Right cardiac atrium (tissue), 5 donors: ENCODE results near the gene TEF. TPM values are rescaled to one million over a fixed set of nuclear protein-coding genes. Genes with fewer than 3 reads are reported as not detected.

ENCODE experiments used
- ATAC-seq, 2 donors: fragments of 200-7000 bp; cut with Tn5 transposase; one replicate each; pipeline versions ENCODE4 v1.8.0 to v1.9.1; 2020; ENCODE audit warnings: moderate library complexity in 2 of 2, mild to moderate bottlenecking in 1 of 2
- DNase-seq, 3 donors: peaks; one replicate each; pipeline ENCODE4 v3.0.0-alpha.2; 2020
- H3K27ac ChIP-seq: one replicate; pipeline ENCODE4 v1.5.1; 2013; ENCODE audit warnings: mild to moderate bottlenecking, low read length, control low read depth, moderate library complexity
- H3K27me3 ChIP-seq: one replicate; pipeline ENCODE4 v1.6.1; 2013; ENCODE audit not compliant: control insufficient read depth, insufficient read depth
- H3K4me1 ChIP-seq: one replicate; pipeline ENCODE4 v1.6.1; 2013; ENCODE audit warnings: low read length; ENCODE audit not compliant: control insufficient read depth, insufficient read depth
- H3K4me3 ChIP-seq: one replicate; pipeline ENCODE4 v1.5.1; 2013; ENCODE audit warnings: low read length, control low read depth
- H3K9me3 ChIP-seq: one replicate; pipeline ENCODE4 v1.6.1; 2013; ENCODE audit warnings: low read length; ENCODE audit not compliant: control insufficient read depth
- WGBS: extraction: QIAGEN DNeasy Blood & Tissue Kit; methylation state at CpG from one replicate; pipeline ENCODE4 v1.1.7; 2013; 5-methylcytosine and 5-hydroxymethylcytosine counted together
- intact Hi-C, 4 donors: fragments of 100-400 bp; cut with DNase I; formaldehyde crosslinking; loops; one replicate each; pipeline versions ENCODE4 v1.11.0 to v1.14.0; 2022 to 2023
- polyA plus RNA-seq: library from polyadenylated mRNA; stranded (reverse); fragments of 200-250 nt; gene quantifications from one replicate; pipeline ENCODE4 v1.2.3, GENCODE V29; 2013
- total RNA-seq, 4 donors: library from RNA; stranded (reverse); fragmentation: NEBNext Ultra II Directional; extraction: Animal tissue kit (Norgen Biotek cat#: 25700); gene quantifications; one replicate each; pipeline ENCODE4 v1.2.1, GENCODE V29; 2021
- donor health status: healthy with polysubstance abuse.
- donor health status: DM: no; HTN: yes; CAD: no.
- donor health status: DM: no; HTN: no; CAD: no.
- donor health status: DM: no; HTN: yes; CAD: no; lungs with severe emphysema.
- donor health status: DM: yes; HTN: yes; CAD: no.

The TEF gene
- total and polyA plus RNA-seq, 5 donors, result 12.4 to 27.5 (median 22.1) TPM

DNA sequence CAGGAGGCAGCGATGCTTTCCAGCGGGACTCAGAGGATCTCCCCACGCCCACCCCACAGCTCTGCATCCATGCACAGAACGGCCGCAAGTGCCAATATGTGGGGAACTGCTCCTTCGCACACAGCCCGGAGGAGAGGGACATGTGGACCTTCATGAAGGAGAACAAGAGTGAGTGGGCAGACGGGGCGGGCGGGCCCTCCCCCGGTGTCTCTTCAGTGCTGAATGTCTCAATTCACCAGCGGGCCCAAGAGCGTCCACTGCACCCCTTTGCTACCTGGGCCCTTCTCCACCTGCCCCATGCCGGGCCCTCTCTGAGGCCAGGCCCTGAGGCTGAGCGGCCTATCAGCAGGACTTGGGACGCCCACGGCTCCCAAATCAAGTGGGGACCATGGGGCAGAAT lies 25.8 kb upstream of the TEF start:
- Histone ChIP-seq H3K27ac (no peak overlapping the region), H3K9me3 (no peaks in the 10 kb centered on the region), H3K27me3 (no peaks in the 10 kb centered on the region), H3K4me3 (no peak overlapping the region), H3K4me1 (no peaks in the 10 kb centered on the region)
- DNase-seq (no peak), ATAC-seq (no peak)
- intact Hi-C loops, result no loop called here
- WGBS, result 97% methylated on average over 17 of the region's 17 CpGs

DNA sequence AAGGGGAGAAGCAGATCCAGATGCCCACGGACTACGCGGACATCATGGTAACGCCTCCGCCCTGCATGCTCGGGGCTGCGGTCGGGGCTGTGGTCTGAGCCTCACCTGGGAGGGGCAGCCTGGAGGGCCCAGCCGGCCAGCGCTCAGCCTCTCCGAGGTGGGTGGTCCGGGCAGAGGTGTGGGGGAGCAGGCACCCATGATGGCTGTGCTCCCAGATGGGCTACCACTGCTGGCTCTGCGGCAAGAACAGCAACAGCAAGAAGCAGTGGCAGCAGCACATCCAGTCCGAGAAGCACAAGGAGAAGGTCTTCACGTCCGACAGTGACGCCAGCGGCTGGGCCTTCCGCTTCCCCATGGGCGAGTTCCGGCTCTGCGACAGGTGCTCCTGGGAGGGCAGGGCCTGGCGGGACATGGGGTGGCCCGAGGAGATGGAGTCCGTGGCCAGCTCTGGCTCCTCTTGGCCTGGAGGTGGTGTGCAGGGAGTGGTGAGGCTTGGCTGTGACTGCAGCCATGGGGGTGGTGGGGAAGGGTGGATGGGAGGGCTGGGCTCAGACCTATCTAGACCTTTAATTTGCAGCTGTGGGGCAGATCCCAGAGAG lies 25.2 kb upstream of the TEF start:
- no peak for ATAC-seq
- no peak for DNase-seq
- Histone ChIP-seq H3K4me3 (no peak overlapping the region), H3K27ac (no peak overlapping the region), H3K27me3 (no peaks in the 10 kb centered on the region), H3K9me3 (no peaks in the 10 kb centered on the region), H3K4me1 (no peaks in the 10 kb centered on the region)
- intact Hi-C loops, result no loop called here
- WGBS, result 92% methylated on average over 25 of the region's 25 CpGs

DNA sequence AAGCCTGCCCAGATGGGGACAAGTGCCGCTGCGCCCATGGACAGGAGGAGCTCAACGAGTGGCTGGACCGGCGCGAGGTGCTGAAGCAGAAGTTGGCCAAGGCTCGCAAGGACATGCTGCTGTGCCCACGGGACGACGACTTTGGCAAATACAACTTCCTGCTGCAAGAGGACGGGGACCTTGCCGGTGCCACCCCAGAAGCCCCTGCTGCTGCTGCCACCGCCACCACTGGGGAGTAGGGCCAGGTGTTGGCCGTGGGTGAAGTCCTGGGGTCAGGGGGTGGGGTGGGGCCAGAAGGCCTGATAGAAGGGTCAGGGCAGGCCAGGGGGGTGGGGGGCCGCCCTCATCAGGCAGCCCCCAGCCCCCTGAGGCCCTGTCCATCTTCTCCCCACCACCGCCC lies 24.6 kb upstream of the TEF start:
- 91% methylated on average over 16 of the region's 16 CpGs for WGBS
- ATAC-seq, result no peak
- no peak overlapping the region for H3K27ac ChIP-seq
- no peaks in the 10 kb centered on the region for H3K9me3 ChIP-seq
- no peak overlapping the region for H3K4me3 ChIP-seq
- H3K4me1 ChIP-seq, result no peaks in the 10 kb centered on the region
- intact Hi-C loops, result no loop called here
- DNase-seq, result no peak
- H3K27me3 ChIP-seq, result no peaks in the 10 kb centered on the region

DNA sequence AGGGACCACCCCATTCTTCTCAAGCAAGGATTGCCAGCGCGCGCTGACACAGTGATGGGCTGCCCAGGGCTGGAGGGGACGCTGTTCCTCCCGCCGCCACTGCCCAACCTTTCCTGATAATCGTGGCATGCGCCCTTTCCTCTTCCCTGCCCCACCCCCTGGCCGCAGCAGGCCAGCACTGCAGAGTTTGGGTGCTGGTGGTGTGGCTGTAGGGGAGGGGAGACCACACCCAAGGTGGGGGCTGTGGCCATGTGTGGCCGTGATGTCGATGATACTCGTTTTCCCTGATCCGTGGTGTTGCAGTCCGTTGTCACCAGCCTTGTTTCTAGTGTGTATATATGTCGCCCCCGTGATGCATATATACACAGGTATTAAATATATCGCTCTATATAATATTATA lies 22.8 kb upstream of the TEF start:
- ATAC-seq, result no peak
- Histone ChIP-seq H3K27ac (no peak overlapping the region), H3K4me1 (no peaks in the 10 kb centered on the region), H3K4me3 (no peak overlapping the region), H3K27me3 (no peaks in the 10 kb centered on the region), H3K9me3 (no peaks in the 10 kb centered on the region)
- intact Hi-C loops, result no loop called here
- 80% methylated on average over 17 of the region's 17 CpGs for WGBS
- DNase-seq, result no peak

DNA sequence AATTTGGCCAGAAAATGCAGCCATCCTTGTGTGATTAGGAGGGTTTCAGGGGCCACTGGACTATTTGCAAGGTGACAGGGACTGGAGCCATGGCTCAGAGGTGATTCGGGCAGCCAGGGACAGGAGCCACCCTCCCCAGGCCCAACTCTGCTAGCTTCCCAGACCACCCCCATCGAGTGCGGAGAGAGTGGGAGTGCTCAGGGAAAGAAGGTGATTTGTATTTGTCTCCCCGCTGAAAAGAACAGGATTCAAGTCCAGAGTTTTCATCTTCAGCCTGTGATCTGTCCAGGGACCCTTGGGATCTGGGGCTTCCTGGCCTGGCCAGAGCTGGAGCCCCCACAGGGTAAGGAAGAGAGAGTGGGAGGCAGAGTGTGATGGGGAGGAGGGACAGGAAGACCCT lies 22.4 kb upstream of the TEF start:
- WGBS, result 75% methylated on average over 4 of the region's 4 CpGs
- DNase-seq, result no peak
- Histone ChIP-seq H3K27me3 (no peaks in the 10 kb centered on the region), H3K4me3 (no peak overlapping the region), H3K9me3 (no peaks in the 10 kb centered on the region), H3K4me1 (no peaks in the 10 kb centered on the region), H3K27ac (no peak overlapping the region)
- no peak for ATAC-seq
- intact Hi-C loops, result no loop called here

DNA sequence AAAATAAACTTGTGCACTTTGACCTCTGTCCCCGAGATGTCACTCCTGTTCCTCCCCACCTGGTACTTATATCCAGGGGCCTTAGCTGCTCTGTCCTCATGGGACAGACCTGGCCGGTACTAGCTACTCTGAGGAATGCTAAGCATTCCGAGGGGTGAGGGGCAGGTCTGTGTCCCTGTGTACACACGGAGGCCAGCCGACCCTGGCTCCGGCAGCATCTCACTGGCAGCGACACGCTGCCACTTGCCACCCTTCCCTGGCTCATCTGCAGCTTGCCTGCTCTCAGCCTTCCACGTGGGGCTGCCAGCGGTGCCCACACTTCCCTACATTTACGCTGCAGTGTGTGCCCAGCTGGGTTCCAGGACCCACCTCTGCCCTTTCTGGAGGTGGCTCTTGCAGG lies 21.6 kb upstream of the TEF start:
- 58% methylated on average over 11 of the region's 11 CpGs for WGBS
- Histone ChIP-seq H3K4me3 (no peak overlapping the region), H3K27me3 (no peaks in the 10 kb centered on the region), H3K27ac (peak overlapping the region; percentile 25), H3K4me1 (no peaks in the 10 kb centered on the region), H3K9me3 (no peaks in the 10 kb centered on the region)
- intact Hi-C loops, result no loop called here
- DNase-seq (peak in 1 of 3 donors; percentile 69), ATAC-seq (peak in 1 of 2 donors; percentile 39)

DNA sequence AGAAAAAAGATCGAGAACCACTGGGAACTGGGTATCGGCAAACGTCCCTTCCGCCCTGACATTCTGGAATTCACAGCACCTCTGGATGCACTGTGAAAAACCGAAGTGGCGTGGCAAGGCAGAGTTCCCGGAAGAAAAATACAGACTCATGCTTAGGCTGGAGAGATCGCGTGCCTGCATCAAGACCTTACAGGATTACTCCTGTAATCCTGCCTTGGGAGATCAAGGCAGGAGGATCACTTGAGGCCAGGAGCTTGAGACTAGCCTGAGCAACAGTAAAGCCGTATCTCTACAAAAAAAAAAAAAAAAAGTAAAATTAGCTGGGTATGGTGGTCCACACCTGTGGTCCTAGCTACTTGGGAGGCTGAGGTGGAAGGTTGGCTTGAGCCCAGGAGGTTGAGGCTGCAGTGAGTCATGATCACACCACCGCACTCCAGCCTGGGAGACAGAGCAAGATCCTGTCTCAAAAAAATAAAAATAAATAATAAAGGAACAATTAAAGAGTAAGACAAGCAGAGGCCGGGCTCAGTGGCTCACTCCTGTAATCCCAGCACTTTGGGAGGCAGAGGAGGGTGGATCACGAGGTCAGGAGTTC lies 19.9 kb upstream of the TEF start:
- H3K9me3 ChIP-seq, result no peaks in the 10 kb centered on the region
- peaks cover 2% of the 10 kb centered on the region for H3K4me1 ChIP-seq
- no peak overlapping the region for H3K4me3 ChIP-seq
- H3K27me3 ChIP-seq, result no peaks in the 10 kb centered on the region
- intact Hi-C loops, result no loop called here
- no peak overlapping the region for H3K27ac ChIP-seq
- ATAC-seq (no peak), DNase-seq (no peak)
- WGBS, result 92% methylated on average over 13 of the region's 13 CpGs

DNA sequence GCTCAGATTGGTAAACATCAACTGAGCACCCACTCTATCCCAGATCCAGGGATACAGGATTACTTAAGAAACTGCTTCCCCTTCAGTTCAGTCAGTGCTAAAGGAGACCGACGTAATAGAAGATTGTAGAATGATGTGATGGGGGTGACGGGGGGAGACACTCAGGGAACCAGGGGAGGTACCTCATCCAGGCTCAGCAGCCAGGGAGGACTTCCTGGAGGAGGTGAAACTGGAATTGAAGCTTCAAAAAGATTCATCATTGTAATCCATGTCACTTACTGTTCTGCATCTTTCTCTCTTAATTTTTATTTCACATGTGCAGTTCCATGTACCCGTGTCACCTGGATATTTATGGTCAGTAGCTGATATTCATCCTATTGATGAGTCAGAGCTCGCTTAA lies 19.1 kb upstream of the TEF start:
- 82% methylated on average over 5 of the region's 5 CpGs for WGBS
- H3K9me3 ChIP-seq, result no peaks in the 10 kb centered on the region
- intact Hi-C loops, result no loop called here
- peaks cover 3% of the 10 kb centered on the region for H3K4me1 ChIP-seq
- DNase-seq (no peak), ATAC-seq (no peak)
- no peak overlapping the region for H3K27ac ChIP-seq
- H3K27me3 ChIP-seq, result no peaks in the 10 kb centered on the region
- no peak overlapping the region for H3K4me3 ChIP-seq

DNA sequence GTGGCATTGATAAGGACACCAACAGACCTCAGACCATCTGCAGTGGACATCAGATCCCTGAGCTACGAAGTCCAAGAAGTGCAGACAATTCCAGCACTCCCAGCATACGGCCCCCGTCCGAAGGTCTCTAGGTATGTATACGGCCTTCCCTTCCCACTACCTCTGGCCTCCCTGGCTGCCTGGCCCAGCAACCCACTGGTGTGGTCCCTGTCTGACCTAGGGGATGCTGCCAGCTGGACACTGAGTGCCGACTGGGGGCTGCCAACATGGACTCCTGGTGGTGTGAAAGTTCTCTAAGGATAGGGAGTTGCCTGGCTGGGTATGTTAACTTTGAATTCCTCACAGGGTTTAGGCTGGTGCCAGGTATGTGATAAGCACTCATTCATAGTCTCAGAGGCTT lies 17.5 kb upstream of the TEF start:
- no peak overlapping the region for H3K4me3 ChIP-seq
- WGBS, result 78% methylated on average over 6 of the region's 6 CpGs
- H3K9me3 ChIP-seq, result no peaks in the 10 kb centered on the region
- H3K4me1 ChIP-seq, result peaks cover 5% of the 10 kb centered on the region
- DNase-seq (no peak), ATAC-seq (no peak)
- H3K27me3 ChIP-seq, result no peaks in the 10 kb centered on the region
- H3K27ac ChIP-seq, result no peak overlapping the region
- intact Hi-C loops, result no loop called here

DNA sequence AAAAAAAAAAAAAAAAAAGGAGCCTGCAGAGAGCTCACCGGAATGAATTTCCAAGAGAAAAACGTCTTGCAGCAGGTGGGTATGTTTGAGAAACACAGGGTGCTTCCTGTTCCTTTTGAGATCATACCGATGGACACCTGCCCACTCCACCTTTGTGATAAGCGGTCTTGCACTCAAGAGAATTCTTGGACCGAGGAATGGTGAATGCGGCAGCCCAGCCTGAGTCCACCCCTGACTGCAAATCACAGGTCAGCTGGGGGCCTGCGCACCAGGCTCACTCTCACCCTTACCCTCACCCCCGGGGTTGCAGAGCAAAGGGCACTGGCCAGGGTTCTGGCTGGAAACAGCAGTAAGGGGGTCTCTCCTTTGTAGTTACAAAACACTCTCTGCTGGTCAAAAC lies 16.8 kb upstream of the TEF start:
- 59% methylated on average over 8 of the region's 8 CpGs for WGBS
- intact Hi-C loops, result no loop called here
- H3K9me3 ChIP-seq, result no peaks in the 10 kb centered on the region
- ATAC-seq, result no peak
- no peak overlapping the region for H3K4me3 ChIP-seq
- peaks cover 5% of the 10 kb centered on the region for H3K4me1 ChIP-seq
- DNase-seq, result no peak
- H3K27ac ChIP-seq, result no peak overlapping the region
- H3K27me3 ChIP-seq, result no peaks in the 10 kb centered on the region

DNA sequence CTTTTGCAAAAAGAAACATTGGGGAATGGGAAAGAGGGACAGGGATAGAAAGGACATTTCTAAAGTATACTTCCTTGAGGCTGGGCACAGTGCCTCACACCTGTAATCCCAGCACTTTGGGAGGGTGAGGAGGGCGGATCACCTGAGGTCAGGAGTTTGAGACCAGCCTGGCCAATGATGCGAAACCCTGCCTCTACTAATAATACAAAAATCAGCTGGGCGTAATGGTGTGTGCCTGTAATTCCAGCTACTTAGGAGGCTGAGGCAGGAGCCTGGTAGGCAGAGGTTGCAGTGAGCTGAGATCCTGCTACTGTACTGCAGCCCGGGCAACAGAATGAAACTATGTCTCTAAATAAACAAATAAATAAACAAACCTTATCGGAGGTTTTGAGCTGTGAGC lies 16.3 kb upstream of the TEF start:
- intact Hi-C loops, result no loop called here
- 72% methylated on average over 5 of the region's 5 CpGs for WGBS
- Histone ChIP-seq H3K27me3 (no peaks in the 10 kb centered on the region), H3K4me1 (peaks cover 5% of the 10 kb centered on the region), H3K27ac (no peak overlapping the region), H3K4me3 (no peak overlapping the region), H3K9me3 (no peaks in the 10 kb centered on the region)
- DNase-seq, result no peak
- ATAC-seq, result no peak
